HG03064 (cell line): ENCODE results near the gene CREBBP.
"Not testable (repeated sequence)": the region's sequence is repeated elsewhere in the genome, so short reads cannot be mapped to it uniquely, and the experiment has no call there.

Source experiments
- ATAC-seq: cut with Tn5 transposase; IDR thresholded peaks from one replicate; pipeline ENCODE4 v1.9.1; 2021; ENCODE audit warnings: low read depth; ENCODE audit not compliant: unreplicated experiment

The CREBBP gene

GRCh38 chr16:3725276-3725675, 155.2 kb downstream of the CREBBP start:
- no peak for ATAC-seq

- no peak for ATAC-seq
These were observed 158.0 kb downstream of the CREBBP start for GRCh38 chr16:3722508-3722907.

GRCh38 chr16:3720418-3720817, 160.1 kb downstream of the CREBBP start:
- no peak for ATAC-seq

- no peak for ATAC-seq
These were observed 161.9 kb downstream of the CREBBP start for GRCh38 chr16:3718628-3719027.

GRCh38 chr16:3718019-3718391, 162.5 kb downstream of the CREBBP start:
- ATAC-seq: no peak

- ATAC-seq: peak; percentile 83
These were observed 163.1 kb downstream of the CREBBP start, which contains the start of gene TRAP1 for GRCh38 chr16:3717235-3718018. TRAP1 (minus strand) TSS chr16:3717524; CDS start chr16:3717508, 16 bp downstream.

GRCh38 chr16:3716831-3717234, 163.7 kb downstream of the CREBBP start:
- no peak for ATAC-seq

GRCh38 chr16:3715430-3715829, 165.1 kb downstream of the CREBBP start:
- ATAC-seq: no peak

GRCh38 chr16:3714378-3714777, 166.1 kb downstream of the CREBBP start:
- ATAC-seq: not testable (repeated sequence)

GRCh38 chr16:3713587-3714242, 166.8 kb downstream of the CREBBP start:
- ATAC-seq: no peak

- no peak for ATAC-seq
These were observed 167.6 kb downstream of the CREBBP start for GRCh38 chr16:3712861-3713372.

GRCh38 chr16:3706253-3707012, 174.1 kb downstream of the CREBBP start:
- no peak for ATAC-seq

GRCh38 chr16:3702082-3702481, 178.4 kb downstream of the CREBBP start:
- no peak for ATAC-seq

- ATAC-seq: no peak
These were observed 179.0 kb downstream of the CREBBP start for GRCh38 chr16:3701531-3701930.

- ATAC-seq: no peak
These were observed 181.6 kb downstream of the CREBBP start for GRCh38 chr16:3698941-3699340.

- no peak for ATAC-seq
These were observed 183.9 kb downstream of the CREBBP start for GRCh38 chr16:3696425-3697218.

GRCh38 chr16:3695610-3696369, 184.7 kb downstream of the CREBBP start:
- ATAC-seq: no peak

GRCh38 chr16:3694051-3694450, 186.5 kb downstream of the CREBBP start:
- no peak for ATAC-seq

- ATAC-seq: no peak
These were observed 188.8 kb downstream of the CREBBP start for GRCh38 chr16:3691761-3692160.
